GM18502 (cell line): ENCODE results near the gene TPPP.
A peak's percentile ranks its signal among the peaks of the same experiment; 100 is the strongest.

Source experiments
- ATAC-seq: cut with Tn5 transposase; IDR thresholded peaks from one replicate; pipeline ENCODE4 v1.9.1; 2021; ENCODE audit warnings: mild to moderate bottlenecking; ENCODE audit not compliant: unreplicated experiment, poor library complexity

Gene TPPP

GRCh38 chr5:652023-652515 lies 41.1 kb downstream of the TPPP start:
- ATAC-seq = no peak

- ATAC-seq = no peak
Observed at GRCh38 chr5:651296-652022, 41.7 kb downstream of the TPPP start.

- ATAC-seq = no peak
Observed at GRCh38 chr5:647727-648126, 45.4 kb downstream of the TPPP start.

- ATAC-seq = no peak
Observed at GRCh38 chr5:647311-647710, 45.8 kb downstream of the TPPP start.

- no peak for ATAC-seq
Observed at GRCh38 chr5:646396-647201, 46.6 kb downstream of the TPPP start.

- ATAC-seq = no peak
Observed at GRCh38 chr5:645421-645820, 47.7 kb downstream of the TPPP start.

- ATAC-seq = no peak
Observed at GRCh38 chr5:644971-645370, 48.2 kb downstream of the TPPP start.

- no peak for ATAC-seq
Observed at GRCh38 chr5:644509-644908, 48.6 kb downstream of the TPPP start.

- ATAC-seq = peak; percentile 84
Observed at GRCh38 chr5:643811-644271, 49.3 kb downstream of the TPPP start.

GRCh38 chr5:643351-643801 lies 49.8 kb downstream of the TPPP start:
- ATAC-seq = peak; percentile 45

- ATAC-seq = no peak
Observed at GRCh38 chr5:642481-642880, 50.7 kb downstream of the TPPP start.

- no peak for ATAC-seq
Observed at GRCh38 chr5:641331-641765, 51.8 kb downstream of the TPPP start.

GRCh38 chr5:640461-641330 lies 52.5 kb downstream of the TPPP start:
- ATAC-seq = no peak

- ATAC-seq = no peak
Observed at GRCh38 chr5:639584-640213, 53.5 kb downstream of the TPPP start.

- ATAC-seq = no peak
Observed at GRCh38 chr5:639253-639530, 54.0 kb downstream of the TPPP start.

GRCh38 chr5:638501-639252 lies 54.5 kb downstream of the TPPP start:
- no peak for ATAC-seq

GRCh38 chr5:637581-638450 lies 55.3 kb downstream of the TPPP start:
- no peak for ATAC-seq

- ATAC-seq = no peak
Observed at GRCh38 chr5:636951-637350, 56.2 kb downstream of the TPPP start.
